HepG2 (cell line): Measurements from ENCODE around the gene MARVELD3. TPM values are rescaled to one million over a fixed set of nuclear protein-coding genes. Genes with fewer than 3 reads are reported as not detected.

Experiments
- CHCHD3 ChIP-seq: sonication (generic); formaldehyde crosslinking; IDR thresholded peaks from 2 replicates; pipeline ENCODE4 v1.8.0; 2022; ENCODE audit warnings: mild to moderate bottlenecking, missing genetic modification reagents, moderate library complexity
- HNRNPL ChIP-seq: fragments of 200-400 bp; formaldehyde crosslinking; IDR thresholded peaks from 2 replicates; pipeline ENCODE4 v1.6.1; 2017; ENCODE audit warnings: mild to moderate bottlenecking, low read depth, low read length
- IKZF1 ChIP-seq: fragments of 450-650 bp; IDR thresholded peaks from 2 replicates; pipeline ENCODE4 v1.7.1; 2016
- RAD21 ChIP-seq: fragments of 450-650 bp; formaldehyde crosslinking; IDR thresholded peaks from 2 replicates; pipeline ENCODE4 v1.5.0; 2020; ENCODE audit warnings: mild to moderate bottlenecking
- SETDB1 ChIP-seq: sonication (generic); formaldehyde crosslinking; IDR thresholded peaks from 2 replicates; pipeline ENCODE4 v1.5.1; 2020; ENCODE audit warnings: missing genetic modification reagents, mild to moderate bottlenecking, borderline replicate concordance
- SNRNP70 ChIP-seq: fragments of 200-400 bp; formaldehyde crosslinking; IDR thresholded peaks from 2 replicates; pipeline ENCODE4 v1.6.1; 2017; ENCODE audit warnings: mild to moderate bottlenecking, low read depth, low read length, moderate library complexity
- SP1 ChIP-seq, 2 experiments: fragments of 450-650 bp in 1 of 2; sonication (generic) in 1 of 2; formaldehyde crosslinking in 1 of 2; IDR thresholded peaks; 2 replicates each; pipeline versions ENCODE4 v1.4.0 to v1.6.1; 2016 to 2020; ENCODE audit warnings: missing genetic modification reagents in 1 of 2
- SRY ChIP-seq: sonication (generic); formaldehyde crosslinking; IDR thresholded peaks from 2 replicates; pipeline ENCODE4 v1.8.0; 2022; ENCODE audit warnings: mild to moderate bottlenecking, missing genetic modification reagents
- XRCC5 ChIP-seq: fragments of 200-400 bp; formaldehyde crosslinking; optimal IDR thresholded peaks from 2 replicates; pipeline ENCODE3; 2017; ENCODE audit warnings: mild to moderate bottlenecking, low read length
- ZNF124 ChIP-seq: sonication (generic); formaldehyde crosslinking; IDR thresholded peaks from 2 replicates; pipeline ENCODE4 v1.4.0; 2020; ENCODE audit warnings: missing genetic modification reagents
- ZNF558 ChIP-seq: sonication (generic); formaldehyde crosslinking; IDR thresholded peaks from 2 replicates; pipeline ENCODE4 v1.9.0; 2022; ENCODE audit warnings: mild to moderate bottlenecking, missing genetic modification reagents, borderline replicate concordance
- ZNF562 ChIP-seq: sonication (generic); formaldehyde crosslinking; IDR thresholded peaks from 2 replicates; pipeline ENCODE4 v1.8.0; 2022; ENCODE audit warnings: missing genetic modification reagents, borderline replicate concordance
- ZNF674 ChIP-seq: sonication (generic); formaldehyde crosslinking; IDR thresholded peaks from 2 replicates; pipeline ENCODE4 v1.5.0; 2020; ENCODE audit warnings: low read depth, mild to moderate bottlenecking, missing genetic modification reagents
- ZNF777 ChIP-seq: sonication (generic); formaldehyde crosslinking; IDR thresholded peaks from 2 replicates; pipeline ENCODE4 v1.4.0; 2020; ENCODE audit warnings: missing genetic modification reagents
- polyA plus RNA-seq, 8 experiments: library from polyadenylated mRNA; depleted of rRNA in 3 of 8; stranded (reverse) in 7 of 8; unstranded in 1 of 8; fragments of >200 nt; fragmentation: Illumina TruSeq in 4 of 8; extraction: Trizol in 4 of 8; gene quantifications; 2 replicates each; pipeline versions ENCODE4 v1.2.1 to v1.2.3, GENCODE V29; 2011 to 2016; ENCODE audit warnings: low read depth in 4 of 8, missing spikeins in 1 of 8, mixed read lengths in 1 of 8; ENCODE audit not compliant: insufficient read depth in 1 of 8
- total RNA-seq, 5 experiments: library from RNA; depleted of rRNA; stranded (reverse); fragments of >200 nt; fragmentation: Illumina TruSeq; extraction: Trizol; gene quantifications; 2 replicates each; pipeline ENCODE4 v1.2.3, GENCODE V29; 2016; ENCODE audit warnings: low read depth in 1 of 5
- TF ChIP-seq, protein P1 (sequence below): sonication (generic); formaldehyde crosslinking; IDR thresholded peaks from 2 replicates; pipeline ENCODE4 v1.4.0; 2020; ENCODE audit warnings: missing genetic modification reagents
- TF ChIP-seq, protein P2 (sequence below): sonication (generic); formaldehyde crosslinking; IDR thresholded peaks from 2 replicates; pipeline ENCODE4 v1.9.0; 2021; ENCODE audit warnings: missing genetic modification reagents, borderline replicate concordance
- TF ChIP-seq, protein P3 (sequence below): sonication (generic); formaldehyde crosslinking; conservative IDR thresholded peaks from 2 replicates; pipeline ENCODE4 v1.4.0; 2020; ENCODE audit warnings: missing genetic modification reagents
- TF ChIP-seq, protein P4 (sequence below): sonication (generic); formaldehyde crosslinking; IDR thresholded peaks from 2 replicates; pipeline ENCODE4 v1.4.0; 2020; ENCODE audit warnings: mild to moderate bottlenecking, low read depth, missing genetic modification reagents
- TF ChIP-seq, protein P5 (sequence below): sonication (generic); formaldehyde crosslinking; IDR thresholded peaks from 2 replicates; pipeline ENCODE4 v1.9.0; 2021; ENCODE audit warnings: missing genetic modification reagents, borderline replicate concordance

The MARVELD3 gene
- total and polyA plus RNA-seq, 2 of the 13 experiments (the other 11 are each of a cell fraction or from before 2014, with no cell fraction given) = 4.8 to 5.6 TPM

DNA sequence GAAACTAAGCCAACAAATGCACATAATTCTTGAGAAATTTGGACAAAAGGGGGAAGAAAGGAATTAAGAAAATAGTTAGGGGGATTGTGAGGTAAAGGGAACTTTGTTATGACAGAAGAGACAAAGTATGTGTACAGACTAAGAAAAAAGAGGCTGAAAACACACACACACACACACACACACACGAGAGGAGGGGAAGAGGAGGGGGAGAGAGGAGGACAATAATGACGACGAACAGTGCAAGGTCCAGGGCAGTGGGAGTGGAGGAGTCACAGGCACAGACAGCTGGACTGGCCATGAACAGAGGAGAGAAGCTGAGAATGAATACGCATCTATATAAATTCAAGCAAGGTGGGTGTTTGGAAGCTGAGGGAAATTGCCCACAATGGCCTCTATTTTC, 44.6 kb downstream of the MARVELD3 start (continued):
- TF ChIP-seq, protein P1, sequence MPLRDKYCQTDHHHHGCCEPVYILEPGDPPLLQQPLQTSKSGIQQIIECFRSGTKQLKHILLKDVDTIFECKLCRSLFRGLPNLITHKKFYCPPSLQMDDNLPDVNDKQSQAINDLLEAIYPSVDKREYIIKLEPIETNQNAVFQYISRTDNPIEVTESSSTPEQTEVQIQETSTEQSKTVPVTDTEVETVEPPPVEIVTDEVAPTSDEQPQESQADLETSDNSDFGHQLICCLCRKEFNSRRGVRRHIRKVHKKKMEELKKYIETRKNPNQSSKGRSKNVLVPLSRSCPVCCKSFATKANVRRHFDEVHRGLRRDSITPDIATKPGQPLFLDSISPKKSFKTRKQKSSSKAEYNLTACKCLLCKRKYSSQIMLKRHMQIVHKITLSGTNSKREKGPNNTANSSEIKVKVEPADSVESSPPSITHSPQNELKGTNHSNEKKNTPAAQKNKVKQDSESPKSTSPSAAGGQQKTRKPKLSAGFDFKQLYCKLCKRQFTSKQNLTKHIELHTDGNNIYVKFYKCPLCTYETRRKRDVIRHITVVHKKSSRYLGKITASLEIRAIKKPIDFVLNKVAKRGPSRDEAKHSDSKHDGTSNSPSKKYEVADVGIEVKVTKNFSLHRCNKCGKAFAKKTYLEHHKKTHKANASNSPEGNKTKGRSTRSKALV = no peak
- TF ChIP-seq SP1 (IDR thresholded peaks at IDR 0.05) (no peak), SP1 (CRISPR knock-in tag; IDR thresholded peaks at IDR 0.05) (no peak), RAD21 (no peak), ZNF562 (CRISPR knock-in tag) (no peak), ZNF777 (CRISPR knock-in tag) (no peak), SNRNP70 (no peak), XRCC5 (peak; percentile 96), ZNF558 (CRISPR knock-in tag) (no peak), IKZF1 (no peak), ZNF124 (no peak), SRY (no peak), HNRNPL (no peak), SETDB1 (no peak), ZNF674 (CRISPR knock-in tag) (no peak), CHCHD3 (CRISPR knock-in tag) (no peak)
- TF ChIP-seq, protein P2, sequence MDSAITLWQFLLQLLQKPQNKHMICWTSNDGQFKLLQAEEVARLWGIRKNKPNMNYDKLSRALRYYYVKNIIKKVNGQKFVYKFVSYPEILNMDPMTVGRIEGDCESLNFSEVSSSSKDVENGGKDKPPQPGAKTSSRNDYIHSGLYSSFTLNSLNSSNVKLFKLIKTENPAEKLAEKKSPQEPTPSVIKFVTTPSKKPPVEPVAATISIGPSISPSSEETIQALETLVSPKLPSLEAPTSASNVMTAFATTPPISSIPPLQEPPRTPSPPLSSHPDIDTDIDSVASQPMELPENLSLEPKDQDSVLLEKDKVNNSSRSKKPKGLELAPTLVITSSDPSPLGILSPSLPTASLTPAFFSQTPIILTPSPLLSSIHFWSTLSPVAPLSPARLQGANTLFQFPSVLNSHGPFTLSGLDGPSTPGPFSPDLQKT (CRISPR knock-in tag) = no peak
- TF ChIP-seq, protein P3, sequence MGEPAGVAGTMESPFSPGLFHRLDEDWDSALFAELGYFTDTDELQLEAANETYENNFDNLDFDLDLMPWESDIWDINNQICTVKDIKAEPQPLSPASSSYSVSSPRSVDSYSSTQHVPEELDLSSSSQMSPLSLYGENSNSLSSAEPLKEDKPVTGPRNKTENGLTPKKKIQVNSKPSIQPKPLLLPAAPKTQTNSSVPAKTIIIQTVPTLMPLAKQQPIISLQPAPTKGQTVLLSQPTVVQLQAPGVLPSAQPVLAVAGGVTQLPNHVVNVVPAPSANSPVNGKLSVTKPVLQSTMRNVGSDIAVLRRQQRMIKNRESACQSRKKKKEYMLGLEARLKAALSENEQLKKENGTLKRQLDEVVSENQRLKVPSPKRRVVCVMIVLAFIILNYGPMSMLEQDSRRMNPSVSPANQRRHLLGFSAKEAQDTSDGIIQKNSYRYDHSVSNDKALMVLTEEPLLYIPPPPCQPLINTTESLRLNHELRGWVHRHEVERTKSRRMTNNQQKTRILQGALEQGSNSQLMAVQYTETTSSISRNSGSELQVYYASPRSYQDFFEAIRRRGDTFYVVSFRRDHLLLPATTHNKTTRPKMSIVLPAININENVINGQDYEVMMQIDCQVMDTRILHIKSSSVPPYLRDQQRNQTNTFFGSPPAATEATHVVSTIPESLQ = no peak
- TF ChIP-seq, protein P4, sequence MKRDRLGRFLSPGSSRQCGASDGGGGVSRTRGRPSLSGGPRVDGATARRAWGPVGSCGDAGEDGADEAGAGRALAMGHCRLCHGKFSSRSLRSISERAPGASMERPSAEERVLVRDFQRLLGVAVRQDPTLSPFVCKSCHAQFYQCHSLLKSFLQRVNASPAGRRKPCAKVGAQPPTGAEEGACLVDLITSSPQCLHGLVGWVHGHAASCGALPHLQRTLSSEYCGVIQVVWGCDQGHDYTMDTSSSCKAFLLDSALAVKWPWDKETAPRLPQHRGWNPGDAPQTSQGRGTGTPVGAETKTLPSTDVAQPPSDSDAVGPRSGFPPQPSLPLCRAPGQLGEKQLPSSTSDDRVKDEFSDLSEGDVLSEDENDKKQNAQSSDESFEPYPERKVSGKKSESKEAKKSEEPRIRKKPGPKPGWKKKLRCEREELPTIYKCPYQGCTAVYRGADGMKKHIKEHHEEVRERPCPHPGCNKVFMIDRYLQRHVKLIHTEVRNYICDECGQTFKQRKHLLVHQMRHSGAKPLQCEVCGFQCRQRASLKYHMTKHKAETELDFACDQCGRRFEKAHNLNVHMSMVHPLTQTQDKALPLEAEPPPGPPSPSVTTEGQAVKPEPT (CRISPR knock-in tag) = no peak
- TF ChIP-seq, protein P5, sequence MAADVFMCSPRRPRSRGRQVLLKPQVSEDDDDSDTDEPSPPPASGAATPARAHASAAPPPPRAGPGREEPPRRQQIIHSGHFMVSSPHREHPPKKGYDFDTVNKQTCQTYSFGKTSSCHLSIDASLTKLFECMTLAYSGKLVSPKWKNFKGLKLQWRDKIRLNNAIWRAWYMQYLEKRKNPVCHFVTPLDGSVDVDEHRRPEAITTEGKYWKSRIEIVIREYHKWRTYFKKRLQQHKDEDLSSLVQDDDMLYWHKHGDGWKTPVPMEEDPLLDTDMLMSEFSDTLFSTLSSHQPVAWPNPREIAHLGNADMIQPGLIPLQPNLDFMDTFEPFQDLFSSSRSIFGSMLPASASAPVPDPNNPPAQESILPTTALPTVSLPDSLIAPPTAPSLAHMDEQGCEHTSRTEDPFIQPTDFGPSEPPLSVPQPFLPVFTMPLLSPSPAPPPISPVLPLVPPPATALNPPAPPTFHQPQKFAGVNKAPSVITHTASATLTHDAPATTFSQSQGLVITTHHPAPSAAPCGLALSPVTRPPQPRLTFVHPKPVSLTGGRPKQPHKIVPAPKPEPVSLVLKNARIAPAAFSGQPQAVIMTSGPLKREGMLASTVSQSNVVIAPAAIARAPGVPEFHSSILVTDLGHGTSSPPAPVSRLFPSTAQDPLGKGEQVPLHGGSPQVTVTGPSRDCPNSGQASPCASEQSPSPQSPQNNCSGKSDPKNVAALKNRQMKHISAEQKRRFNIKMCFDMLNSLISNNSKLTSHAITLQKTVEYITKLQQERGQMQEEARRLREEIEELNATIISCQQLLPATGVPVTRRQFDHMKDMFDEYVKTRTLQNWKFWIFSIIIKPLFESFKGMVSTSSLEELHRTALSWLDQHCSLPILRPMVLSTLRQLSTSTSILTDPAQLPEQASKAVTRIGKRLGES (CRISPR knock-in tag) = no peak
